GM20000 (cell line): ENCODE measurements around the gene GPR132.

Experiments
- DNase-seq: peaks from one replicate; pipeline ENCODE4 v3.0.0; 2012; ENCODE audit warnings: low spot score
- CTCF ChIP-seq: IDR thresholded peaks from 2 replicates; pipeline ENCODE4 v1.5.1; 2012; ENCODE audit warnings: mild to moderate bottlenecking, control low read depth; ENCODE audit errors: extremely low read depth, missing control alignments

The GPR132 gene

GRCh38 chr14:105090493-105091053 is 25.3 kb upstream of the GPR132 start:
- peak; percentile 99 for TF ChIP-seq CTCF
- peak; percentile 90 for DNase-seq

DNA sequence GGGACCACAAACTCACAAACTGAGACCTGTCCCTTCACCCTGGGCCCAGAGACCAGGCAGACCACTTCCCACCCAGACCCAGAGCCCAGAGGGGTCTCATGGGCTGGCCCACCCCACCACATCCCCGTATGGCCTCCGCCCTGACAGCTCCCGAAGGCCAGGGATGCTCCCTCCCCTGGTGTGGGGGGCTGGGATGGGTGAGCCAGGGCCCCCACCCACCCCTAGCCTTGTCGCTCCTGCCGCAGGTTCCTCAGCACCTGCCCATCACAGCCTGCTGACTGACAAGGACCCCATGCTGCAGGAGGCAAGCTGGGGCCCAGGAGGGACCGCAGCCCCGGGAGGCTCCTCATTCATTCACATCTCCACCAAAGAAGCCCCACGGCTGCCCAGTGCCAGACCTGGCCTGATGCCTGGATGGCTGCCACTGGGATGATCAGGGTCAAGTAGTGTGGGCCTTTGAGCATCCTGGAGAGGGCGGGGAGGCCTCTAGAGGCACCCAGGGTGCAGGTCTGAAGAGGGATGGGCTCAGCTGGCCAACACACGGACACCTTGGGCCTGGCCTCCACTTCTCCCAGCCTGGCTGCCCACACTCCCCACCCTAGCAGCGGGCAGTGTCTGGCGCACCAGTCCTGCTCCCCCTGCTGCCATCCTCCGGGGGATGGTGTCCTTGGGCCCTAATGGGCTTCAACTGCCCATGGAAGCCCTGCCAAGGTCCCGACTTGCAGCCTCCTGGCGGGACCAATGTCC is 24.7 kb upstream of the GPR132 start:
- DNase-seq, result peak; percentile 12
- TF ChIP-seq CTCF, result no peak

DNA sequence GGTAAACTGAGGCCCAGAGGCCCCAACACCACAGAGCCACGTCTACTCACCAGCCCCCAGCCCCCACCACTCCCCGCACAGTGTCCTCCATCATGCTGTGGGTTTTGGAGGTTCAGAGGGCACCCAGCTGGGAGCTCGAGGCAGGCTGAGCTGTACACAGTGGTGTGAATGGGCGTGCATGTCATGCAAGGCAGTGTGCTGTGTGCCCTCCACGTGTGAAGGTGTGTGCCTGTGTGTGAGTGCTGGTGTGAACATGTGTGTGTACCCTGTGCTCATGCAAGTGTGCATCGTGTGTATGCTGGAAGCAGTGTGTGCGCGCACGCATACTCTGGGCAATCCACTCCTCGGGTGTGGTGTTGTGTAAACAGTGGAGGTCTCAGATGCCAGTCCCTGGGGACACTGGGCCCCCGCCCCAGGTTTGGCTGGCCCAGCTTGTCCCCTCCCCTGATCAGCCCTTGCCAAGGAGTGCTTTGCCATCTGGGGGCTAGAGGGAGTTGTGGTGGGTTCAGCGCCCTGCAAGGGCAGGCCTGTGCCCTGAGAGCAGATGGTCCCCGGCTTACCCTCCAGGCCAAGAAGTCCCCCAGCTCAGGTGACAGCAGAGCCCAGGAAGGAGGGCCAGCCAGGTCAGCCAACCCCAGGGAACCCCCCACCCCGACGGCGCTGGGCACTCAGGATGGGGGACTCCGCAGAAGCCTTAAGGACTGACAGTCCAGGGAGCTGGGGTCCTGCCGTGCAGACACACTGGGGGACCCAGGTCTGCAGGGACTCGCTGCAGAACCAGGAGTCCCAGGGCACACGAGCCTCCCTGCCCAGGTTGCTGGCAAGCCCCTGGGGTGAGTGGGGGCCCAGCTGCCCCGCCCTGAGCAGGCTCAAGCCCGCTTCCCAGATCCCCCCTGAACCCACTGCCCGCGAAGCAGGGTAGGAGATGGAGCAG is 23.8 kb upstream of the GPR132 start:
- no peak for TF ChIP-seq CTCF

DNA sequence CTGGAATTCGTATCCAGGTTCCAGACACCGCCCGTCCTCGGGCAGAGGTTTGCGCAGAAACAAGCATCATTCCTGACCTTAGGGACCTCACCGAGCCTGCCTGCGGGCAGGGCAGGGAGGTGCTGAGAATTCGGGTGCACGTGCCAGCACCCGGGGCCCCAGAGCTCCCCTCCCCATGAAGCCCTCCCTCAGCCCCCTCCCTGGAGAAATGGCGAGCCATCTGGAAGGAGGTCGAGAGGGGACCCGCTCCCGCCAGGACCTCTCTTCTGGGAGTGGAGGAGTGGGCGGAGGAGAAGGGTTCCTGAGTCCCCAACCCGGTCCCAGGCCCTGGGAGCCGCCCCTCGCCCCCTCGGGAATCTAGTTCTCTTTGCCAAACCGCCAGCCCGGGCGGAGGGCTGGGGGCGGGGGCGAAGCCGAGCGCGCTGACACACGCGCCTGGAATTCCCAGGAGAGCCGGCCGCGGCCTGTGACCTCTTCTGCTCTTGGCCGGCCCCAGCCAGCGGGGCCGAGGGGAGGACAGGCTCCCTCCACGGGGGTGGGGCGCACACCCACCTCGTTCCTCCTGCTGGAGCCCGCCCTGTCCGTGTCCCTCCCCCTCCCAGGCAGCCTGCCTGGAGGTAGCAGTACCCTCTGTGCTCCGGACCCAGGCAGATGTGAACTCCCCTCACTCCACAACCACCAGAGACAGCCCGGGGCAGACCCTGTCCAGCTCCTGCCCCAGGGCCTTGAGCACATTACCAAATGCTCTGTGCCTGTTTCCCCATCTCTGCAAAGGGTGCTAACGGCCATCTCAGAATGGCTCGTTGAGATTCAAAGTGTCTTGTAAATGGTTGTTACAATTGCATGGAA is 23.0 kb upstream of the GPR132 start:
- DNase-seq, result peak; percentile 30
- TF ChIP-seq CTCF, result no peak

More for the DNA sequence above, 23.8 kb upstream of the GPR132 start:
- DNase-seq, result no peak

DNA sequence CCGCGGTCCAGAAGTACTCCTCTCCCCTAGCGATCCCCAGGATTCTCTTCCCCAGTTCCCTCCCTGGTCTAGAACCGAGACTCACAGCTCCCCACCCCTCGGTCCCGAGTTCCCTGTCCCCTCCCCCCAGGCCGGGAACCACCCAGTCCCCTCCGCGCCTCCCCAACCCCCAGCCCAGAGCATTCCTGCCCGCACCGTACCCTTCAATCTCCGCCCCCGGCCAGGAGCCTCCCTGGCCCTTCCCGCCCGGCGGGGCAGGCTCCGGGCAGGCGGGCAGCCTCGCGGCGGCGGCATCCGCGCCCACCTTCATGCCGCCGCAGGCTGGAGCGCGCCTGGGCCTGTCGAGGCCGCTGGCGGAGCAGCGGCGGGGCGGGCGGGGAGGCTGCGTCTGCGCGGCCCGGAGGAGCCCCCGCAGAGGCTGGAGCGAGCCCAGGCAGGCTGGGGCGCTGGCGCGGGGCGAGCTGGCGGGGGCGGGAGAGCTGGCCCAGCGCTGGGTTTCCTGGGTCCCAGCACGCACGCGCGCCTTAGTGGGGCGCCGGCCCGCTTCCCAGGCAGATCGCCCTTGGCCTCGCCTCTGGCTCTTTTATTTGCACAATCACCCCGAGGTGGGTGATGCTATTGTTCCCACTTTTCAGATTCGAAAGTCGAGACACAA is 22.2 kb upstream of the GPR132 start:
- no peak for TF ChIP-seq CTCF
- DNase-seq, result peak; percentile 82

GRCh38 chr14:105086833-105087307 is 21.6 kb upstream of the GPR132 start:
- peak; percentile 99 for TF ChIP-seq CTCF
- DNase-seq, result peak; percentile 92
